GM12878 (cell line): ENCODE results near the gene AGAP2. TPM values are rescaled to one million over a fixed set of nuclear protein-coding genes. Genes with fewer than 3 reads are reported as not detected.

Experiments
- ATAC-seq: fragments of 200-7000 bp; cut with Tn5 transposase; 3 replicates; pipeline ENCODE4 v1.9.1; 2020; ENCODE audit warnings: mild to moderate bottlenecking, moderate library complexity
- BruUV-seq: library from RNA; stranded (reverse); fragments of 400-500 nt; replicated peaks from 2 replicates; lab custom pipeline; 2021; lab: Mats Ljungman, UMichigan
- CTCF ChIA-PET: fragments of 300-600 bp; sonication (Branson Sonifier 250); formaldehyde crosslinking; extraction: SDS; loops from one replicate; lab custom pipeline; 2021; ENCODE audit warnings: inconsistent platforms; lab: Yijun Ruan, JAX
- POLR2A ChIA-PET: fragments of 350-600 bp; formaldehyde crosslinking; extraction: SDS; loops from one replicate; lab custom pipeline; 2021; ENCODE audit warnings: inconsistent platforms; lab: Charles Lee
- RAD21 ChIA-PET: fragments of 300-600 bp; sonication (Branson Sonifier 250); formaldehyde crosslinking; loops from one replicate; lab custom pipeline; 2023; ENCODE audit warnings: antibody characterized with exemption; ENCODE audit not compliant: unreplicated experiment; lab: Charles Lee
- SMC1A ChIA-PET: fragments of 300-600 bp; sonication (Branson Sonifier 250); formaldehyde crosslinking; loops from one replicate; lab custom pipeline; 2023; ENCODE audit not compliant: unreplicated experiment, uncharacterized antibody; lab: Charles Lee
- DNase-seq: peaks from one replicate; pipeline ENCODE4 v3.0.0-alpha.2; 2011; ENCODE audit warnings: low read depth, low spot score
- FAIRE-seq: peaks from 3 replicates; lab custom pipeline; 2011; peaks lifted over from hg19 to GRCh38; lab: Jason Lieb, UNC
- H2AFZ ChIP-seq: 2 replicates; pipeline ENCODE4 v1.6.0; 2011; ENCODE audit warnings: low read depth, low read length, control low read depth; ENCODE audit not compliant: control insufficient read depth
- H3K27ac ChIP-seq: 2 replicates; pipeline ENCODE4 v1.5.1; 2011; ENCODE audit warnings: control low read depth; ENCODE audit not compliant: control insufficient read depth, insufficient read depth
- H3K27me3 ChIP-seq, 2 experiments: replicated peaks in 1 of 2; 2 replicates each; pipeline versions ENCODE4 v1.6.0 to v1.6.1; 2011; ENCODE audit warnings: low read length in 1 of 2; ENCODE audit not compliant: control insufficient read depth in 2 of 2, insufficient read depth in 2 of 2
- H3K36me3 ChIP-seq, 2 experiments: 2 replicates each; pipeline ENCODE4 v1.5.1; 2011; ENCODE audit warnings: low read length in 1 of 2; ENCODE audit not compliant: control insufficient read depth in 2 of 2, insufficient read depth in 2 of 2
- H3K4me1 ChIP-seq: 2 replicates; pipeline ENCODE4 v1.6.1; 2011; ENCODE audit warnings: mild to moderate bottlenecking, low read length, moderate library complexity, mixed read lengths; ENCODE audit not compliant: control insufficient read depth, insufficient read depth
- H3K4me2 ChIP-seq: 2 replicates; pipeline ENCODE4 v1.6.0; 2011; ENCODE audit warnings: control low read depth; ENCODE audit not compliant: control insufficient read depth, insufficient read depth
- H3K4me3 ChIP-seq: fragments of 200-600 bp; sonication (generic); 2 replicates; pipeline ENCODE4 v1.5.1; 2016
- H3K79me2 ChIP-seq: 2 replicates; pipeline ENCODE4 v1.6.0; 2011; ENCODE audit warnings: low read length; ENCODE audit not compliant: control insufficient read depth, insufficient read depth
- H3K9ac ChIP-seq: 2 replicates; pipeline ENCODE4 v1.8.0; 2011; ENCODE audit warnings: low read length, control low read depth, mixed read lengths; ENCODE audit not compliant: control insufficient read depth, insufficient read depth
- H3K9me3 ChIP-seq: replicated peaks from 3 replicates; pipeline ENCODE4 v1.5.1; 2011; ENCODE audit warnings: mild to moderate bottlenecking, low read length; ENCODE audit not compliant: control insufficient read depth, insufficient read depth
- H4K20me1 ChIP-seq: 2 replicates; pipeline ENCODE4 v1.6.0; 2011; ENCODE audit not compliant: control insufficient read depth, insufficient read depth
- CREB1 ChIP-seq: IDR thresholded peaks from 2 replicates; pipeline ENCODE4 v1.6.1; 2012; ENCODE audit warnings: low read depth, mild to moderate bottlenecking, inconsistent platforms
- ESRRA ChIP-seq: IDR thresholded peaks from 2 replicates; pipeline ENCODE4 v1.6.1; 2012; ENCODE audit warnings: mild to moderate bottlenecking, low read length, improper control_type of control experiment
- HDGF ChIP-seq: fragments of 450-650 bp; IDR thresholded peaks from 2 replicates; pipeline ENCODE4 v1.6.1; 2016; ENCODE audit warnings: antibody characterized with exemption
- NFIC ChIP-seq: IDR thresholded peaks from 2 replicates; pipeline ENCODE4 v1.6.1; 2012; ENCODE audit warnings: low read depth, mild to moderate bottlenecking, inconsistent platforms, low read length, moderate library complexity
- PAX5 ChIP-seq: IDR thresholded peaks from 2 replicates; pipeline ENCODE4 v1.6.1; 2011; ENCODE audit warnings: low read depth, low read length, borderline replicate concordance
- PML ChIP-seq: IDR thresholded peaks from 2 replicates; pipeline ENCODE4 v1.6.1; 2012; ENCODE audit warnings: low read length, inconsistent platforms
- RBBP5 ChIP-seq: fragments of 200-600 bp; sonication (generic); conservative IDR thresholded peaks from 2 replicates; pipeline ENCODE4 v1.6.1; 2016
- RFX5 ChIP-seq: IDR thresholded peaks from 2 replicates; pipeline ENCODE4 v1.6.1; 2011; ENCODE audit warnings: low read depth, low read length, improper control_type of control experiment
- SMC3 ChIP-seq: IDR thresholded peaks from 2 replicates; pipeline ENCODE4 v1.6.1; 2011; ENCODE audit warnings: low read length, improper control_type of control experiment, borderline replicate concordance
- SREBF1 ChIP-seq: IDR thresholded peaks from 2 replicates; pipeline ENCODE4 v1.6.1; 2012; ENCODE audit warnings: mild to moderate bottlenecking, low read length
- TCF12 ChIP-seq: IDR thresholded peaks from 2 replicates; pipeline ENCODE4 v1.6.1; 2011; ENCODE audit warnings: low read depth, mild to moderate bottlenecking, low read length
- TCF7 ChIP-seq: IDR thresholded peaks from 2 replicates; pipeline ENCODE4 v1.6.1; 2014; ENCODE audit warnings: antibody characterized with exemption, borderline replicate concordance
- WGBS: methylation state at CpG from one replicate; pipeline ENCODE4 v1.1.6; 2016; ENCODE audit warnings: low lambda C conversion rate; ENCODE audit not compliant: insufficient replicate concordance, insufficient coverage; ENCODE audit errors: missing lambda C conversion rate; 5-methylcytosine and 5-hydroxymethylcytosine counted together
- in situ Hi-C: fragments of 300-500 bp; cut with MboI; formaldehyde crosslinking; loops from 9 replicates; pipeline ENCODE4 v1.14.3; 2018; ENCODE audit warnings: mixed read lengths
- intact Hi-C: fragments of 100-400 bp; cut with micrococcal nuclease; formaldehyde crosslinking; loops from one replicate; pipeline ENCODE4 v1.14.2; 2022; ENCODE audit not compliant: unreplicated experiment
- polyA plus RNA-seq, 11 experiments: library from polyadenylated mRNA; depleted of rRNA in 4 of 11; unstranded in 6 of 11; stranded (reverse) in 5 of 11; fragments of >200 nt; fragmentation: Nextera tagmentation in 4 of 11; fragmentation: Illumina TruSeq in 1 of 11; extraction: Ambion mirVana in 4 of 11; extraction: Trizol in 1 of 11; gene quantifications; 1 replicate in 1 of 11; 2 replicates in 10 of 11; pipeline versions ENCODE4 v1.2.1 to v1.2.3, GENCODE V29; 2011 to 2016; ENCODE audit warnings: inconsistent platforms in 2 of 11, missing spikeins in 2 of 11, low read depth in 1 of 11
- total RNA-seq, 4 experiments: library from RNA; depleted of rRNA in 3 of 4; stranded (reverse); fragments of >200 nt in 3 of 4; fragmentation: Illumina TruSeq in 1 of 4; extraction: Trizol in 1 of 4; gene quantifications; 2 replicates each; pipeline versions ENCODE4 v1.2.1 to v1.2.3, GENCODE V29; 2013 to 2021
- TF ChIP-seq, protein P1 (sequence below): fragments of 450-650 bp; IDR thresholded peaks from 2 replicates; pipeline ENCODE4 v1.6.1; 2017; ENCODE audit warnings: mild to moderate bottlenecking, moderate library complexity
- TF ChIP-seq, protein P2 (sequence below): fragments of 450-650 bp; IDR thresholded peaks from 2 replicates; pipeline ENCODE4 v1.6.1; 2014; ENCODE audit warnings: mild to moderate bottlenecking
- TF ChIP-seq, protein P3 (sequence below): IDR thresholded peaks from 2 replicates; pipeline ENCODE4 v1.6.1; 2012; ENCODE audit warnings: low read length, inconsistent platforms

The AGAP2 gene
- total and polyA plus RNA-seq, 10 of the 15 experiments (the other 5 are each of a cell fraction or from before 2014, with no cell fraction given): 0.29 to 19.8 (median 11.0) TPM

DNA sequence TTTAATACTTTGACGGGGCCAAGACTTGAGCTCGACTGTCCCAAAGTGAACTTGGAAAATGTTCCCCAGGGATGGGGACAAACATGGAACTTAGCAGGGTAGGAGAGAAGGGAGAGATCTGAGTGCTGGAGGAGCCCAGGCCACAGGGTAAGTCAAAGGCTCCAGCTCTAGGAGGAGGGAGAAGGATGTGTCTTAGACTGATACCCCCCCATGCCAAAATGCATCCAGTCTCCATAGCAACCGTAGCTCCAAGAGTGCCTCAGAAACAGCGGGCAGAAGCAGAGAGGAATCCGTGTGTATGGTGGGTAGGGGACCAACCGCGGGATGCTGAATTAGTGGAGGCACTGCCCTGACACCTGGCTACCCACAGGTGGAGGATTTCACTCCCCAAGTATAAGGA is 845 bp upstream of the AGAP2 start:
- intact Hi-C loops (no loop called here), in situ Hi-C loops (no loop called here)
- ChIA-PET SMC1A (no interaction called here), RAD21 (no interaction called here), CTCF (interaction anchor here (3.8 kb wide), 1 partner anchor 155 kb away, joined by 22 read pairs; no protein-coding TSS in a partner anchor), POLR2A (interaction anchor here (0.9 kb wide), 1 partner anchor 12 kb away, joined by 4 read pairs; the partner anchor contains the start of gene CDK4)
- peaks cover 18% of the 10 kb centered on the region for H3K79me2 ChIP-seq
- no peaks in the 10 kb centered on the region for H4K20me1 ChIP-seq
- BruUV-seq: no TSS peak
- TF ChIP-seq, protein P1, sequence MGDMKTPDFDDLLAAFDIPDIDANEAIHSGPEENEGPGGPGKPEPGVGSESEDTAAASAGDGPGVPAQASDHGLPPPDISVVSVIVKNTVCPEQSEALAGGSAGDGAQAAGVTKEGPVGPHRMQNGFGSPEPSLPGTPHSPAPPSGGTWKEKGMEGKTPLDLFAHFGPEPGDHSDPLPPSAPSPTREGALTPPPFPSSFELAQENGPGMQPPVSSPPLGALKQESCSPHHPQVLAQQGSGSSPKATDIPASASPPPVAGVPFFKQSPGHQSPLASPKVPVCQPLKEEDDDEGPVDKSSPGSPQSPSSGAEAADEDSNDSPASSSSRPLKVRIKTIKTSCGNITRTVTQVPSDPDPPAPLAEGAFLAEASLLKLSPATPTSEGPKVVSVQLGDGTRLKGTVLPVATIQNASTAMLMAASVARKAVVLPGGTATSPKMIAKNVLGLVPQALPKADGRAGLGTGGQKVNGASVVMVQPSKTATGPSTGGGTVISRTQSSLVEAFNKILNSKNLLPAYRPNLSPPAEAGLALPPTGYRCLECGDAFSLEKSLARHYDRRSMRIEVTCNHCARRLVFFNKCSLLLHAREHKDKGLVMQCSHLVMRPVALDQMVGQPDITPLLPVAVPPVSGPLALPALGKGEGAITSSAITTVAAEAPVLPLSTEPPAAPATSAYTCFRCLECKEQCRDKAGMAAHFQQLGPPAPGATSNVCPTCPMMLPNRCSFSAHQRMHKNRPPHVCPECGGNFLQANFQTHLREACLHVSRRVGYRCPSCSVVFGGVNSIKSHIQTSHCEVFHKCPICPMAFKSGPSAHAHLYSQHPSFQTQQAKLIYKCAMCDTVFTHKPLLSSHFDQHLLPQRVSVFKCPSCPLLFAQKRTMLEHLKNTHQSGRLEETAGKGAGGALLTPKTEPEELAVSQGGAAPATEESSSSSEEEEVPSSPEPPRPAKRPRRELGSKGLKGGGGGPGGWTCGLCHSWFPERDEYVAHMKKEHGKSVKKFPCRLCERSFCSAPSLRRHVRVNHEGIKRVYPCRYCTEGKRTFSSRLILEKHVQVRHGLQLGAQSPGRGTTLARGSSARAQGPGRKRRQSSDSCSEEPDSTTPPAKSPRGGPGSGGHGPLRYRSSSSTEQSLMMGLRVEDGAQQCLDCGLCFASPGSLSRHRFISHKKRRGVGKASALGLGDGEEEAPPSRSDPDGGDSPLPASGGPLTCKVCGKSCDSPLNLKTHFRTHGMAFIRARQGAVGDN: no peak
- TF ChIP-seq TCF12: no peak
- no peak for TF ChIP-seq RBBP5
- no peak for TF ChIP-seq PAX5
- TF ChIP-seq, protein P2, sequence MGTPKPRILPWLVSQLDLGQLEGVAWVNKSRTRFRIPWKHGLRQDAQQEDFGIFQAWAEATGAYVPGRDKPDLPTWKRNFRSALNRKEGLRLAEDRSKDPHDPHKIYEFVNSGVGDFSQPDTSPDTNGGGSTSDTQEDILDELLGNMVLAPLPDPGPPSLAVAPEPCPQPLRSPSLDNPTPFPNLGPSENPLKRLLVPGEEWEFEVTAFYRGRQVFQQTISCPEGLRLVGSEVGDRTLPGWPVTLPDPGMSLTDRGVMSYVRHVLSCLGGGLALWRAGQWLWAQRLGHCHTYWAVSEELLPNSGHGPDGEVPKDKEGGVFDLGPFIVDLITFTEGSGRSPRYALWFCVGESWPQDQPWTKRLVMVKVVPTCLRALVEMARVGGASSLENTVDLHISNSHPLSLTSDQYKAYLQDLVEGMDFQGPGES: no peak
- no peak for TF ChIP-seq RFX5
- TF ChIP-seq, protein P3, sequence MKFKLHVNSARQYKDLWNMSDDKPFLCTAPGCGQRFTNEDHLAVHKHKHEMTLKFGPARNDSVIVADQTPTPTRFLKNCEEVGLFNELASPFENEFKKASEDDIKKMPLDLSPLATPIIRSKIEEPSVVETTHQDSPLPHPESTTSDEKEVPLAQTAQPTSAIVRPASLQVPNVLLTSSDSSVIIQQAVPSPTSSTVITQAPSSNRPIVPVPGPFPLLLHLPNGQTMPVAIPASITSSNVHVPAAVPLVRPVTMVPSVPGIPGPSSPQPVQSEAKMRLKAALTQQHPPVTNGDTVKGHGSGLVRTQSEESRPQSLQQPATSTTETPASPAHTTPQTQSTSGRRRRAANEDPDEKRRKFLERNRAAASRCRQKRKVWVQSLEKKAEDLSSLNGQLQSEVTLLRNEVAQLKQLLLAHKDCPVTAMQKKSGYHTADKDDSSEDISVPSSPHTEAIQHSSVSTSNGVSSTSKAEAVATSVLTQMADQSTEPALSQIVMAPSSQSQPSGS: no peak
- TF ChIP-seq SREBF1: no peak
- TF ChIP-seq PML: no peak
- TF ChIP-seq HDGF: no peak
- no peak for TF ChIP-seq NFIC
- TF ChIP-seq CREB1: no peak
- TF ChIP-seq ESRRA: no peak
- TF ChIP-seq SMC3: no peak
- no peak for TF ChIP-seq TCF7
- FAIRE-seq (no peak), ATAC-seq (no peak), DNase-seq (no peak)
- H3K4me2 ChIP-seq: no peak overlapping the region
- no peak overlapping the region for H2AFZ ChIP-seq
- no peak overlapping the region for H3K27ac ChIP-seq
- no peaks in the 10 kb centered on the region; a peak in 1 of 4 replicates for H3K36me3 ChIP-seq
- H3K4me3 ChIP-seq: no peak overlapping the region
- H3K9ac ChIP-seq: no peak overlapping the region
- 92% methylated on average over 7 of the region's 7 CpGs for WGBS
- H3K27me3 ChIP-seq: no peaks in the 10 kb centered on the region
- H3K9me3 ChIP-seq: no peaks in the 10 kb centered on the region
- H3K4me1 ChIP-seq: peaks cover 18% of the 10 kb centered on the region
